Fibroblast of lung (primary cell): ENCODE measurements around the gene ZNF148. TPM values are rescaled to one million over a fixed set of nuclear protein-coding genes. Genes with fewer than 3 reads are reported as not detected.
"Not testable (repeated sequence)": the region's sequence is repeated elsewhere in the genome, so short reads cannot be mapped to it uniquely, and the experiment has no call there.

Source experiments
- DNase-seq, 2 donors: peaks; one replicate each; pipeline versions ENCODE4 v3.0.0 to v3.0.0-alpha.2; 2010; ENCODE audit warnings: low read depth in 2 of 2
- H2AFZ ChIP-seq: 2 replicates; pipeline ENCODE4 v1.5.1; 2012; ENCODE audit warnings: low read length, control low read depth, inconsistent platforms
- H3K27ac ChIP-seq: 2 replicates; pipeline ENCODE4 v1.5.1; 2011; ENCODE audit warnings: low read length, control low read depth; ENCODE audit not compliant: insufficient read depth
- H3K27me3 ChIP-seq: 2 replicates; pipeline ENCODE4 v1.5.1; 2011; ENCODE audit warnings: mild to moderate bottlenecking, low read length; ENCODE audit not compliant: control insufficient read depth, insufficient read depth
- H3K36me3 ChIP-seq: 2 replicates; pipeline ENCODE4 v1.5.1; 2011; ENCODE audit warnings: low read length; ENCODE audit not compliant: control insufficient read depth, insufficient read depth
- H3K4me1 ChIP-seq: 2 replicates; pipeline ENCODE4 v1.5.1; 2011; ENCODE audit warnings: low read length; ENCODE audit not compliant: control insufficient read depth, insufficient read depth; ENCODE audit errors: extremely low read depth
- H3K4me2 ChIP-seq: 2 replicates; pipeline ENCODE4 v1.5.1; 2011; ENCODE audit warnings: low read length, control low read depth; ENCODE audit not compliant: insufficient read depth; ENCODE audit errors: extremely low read depth
- H3K4me3 ChIP-seq, 4 experiments: fragments of 200-600 bp in 1 of 4; sonication (generic) in 1 of 4; replicated peaks in 1 of 4; 2 replicates each; pipeline ENCODE4 v1.5.1; 2011 to 2016; ENCODE audit warnings: low read length in 4 of 4, low read depth in 3 of 4, mild to moderate bottlenecking in 3 of 4, control low read depth in 2 of 4, inconsistent platforms in 1 of 4, mixed read lengths in 1 of 4; ENCODE audit not compliant: insufficient read depth in 1 of 4; ENCODE audit errors: control extremely low read depth in 1 of 4
- H3K79me2 ChIP-seq: 2 replicates; pipeline ENCODE4 v1.5.1; 2012; ENCODE audit warnings: mild to moderate bottlenecking, low read length, inconsistent platforms; ENCODE audit not compliant: control insufficient read depth, insufficient read depth
- H3K9ac ChIP-seq: 2 replicates; pipeline ENCODE4 v1.5.1; 2011; ENCODE audit warnings: mild to moderate bottlenecking, low read length, control low read depth; ENCODE audit not compliant: insufficient read depth
- H3K9me3 ChIP-seq: 2 replicates; pipeline ENCODE4 v1.5.1; 2012; ENCODE audit warnings: low read depth, low read length; ENCODE audit not compliant: control insufficient read depth, insufficient read depth
- H4K20me1 ChIP-seq: 2 replicates; pipeline ENCODE4 v1.5.1; 2011; ENCODE audit warnings: low read length; ENCODE audit not compliant: control insufficient read depth, insufficient read depth; ENCODE audit errors: extremely low read depth
- EZH2 ChIP-seq: IDR thresholded peaks from 2 replicates; pipeline ENCODE4 v1.5.1; 2012; ENCODE audit warnings: low read length, control low read depth, mild to moderate bottlenecking; ENCODE audit errors: missing control alignments
- polyA plus RNA-seq, 2 donors: library from polyadenylated mRNA; depleted of rRNA in 1 of 2; stranded (reverse) in 1 of 2; unstranded in 1 of 2; fragments of >200 nt; gene quantifications; 2 replicates each; pipeline ENCODE4 v1.2.1, GENCODE V29; 2011 to 2012; ENCODE audit warnings: missing spikeins in 1 of 2
- total RNA-seq: library from RNA; depleted of rRNA; stranded (reverse); fragments of >200 nt; gene quantifications from 2 replicates; pipeline ENCODE4 v1.2.1, GENCODE V29; 2014
- TF ChIP-seq, protein P1 (sequence below), 2 donors: IDR thresholded peaks in 1 of 2; conservative IDR thresholded peaks in 1 of 2; 1 replicate in 1 of 2; 2 replicates in 1 of 2; pipeline ENCODE4 v1.5.1; 2011 to 2012; ENCODE audit warnings: low read length in 2 of 2, control low read depth in 1 of 2, inconsistent platforms in 1 of 2, low read depth in 1 of 2, mild to moderate bottlenecking in 1 of 2

ZNF148 gene
- total and polyA plus RNA-seq, 2 donors (not counting 1 experiment from before 2014, with no cell fraction given), result 37.7 to 41.3 TPM

DNA sequence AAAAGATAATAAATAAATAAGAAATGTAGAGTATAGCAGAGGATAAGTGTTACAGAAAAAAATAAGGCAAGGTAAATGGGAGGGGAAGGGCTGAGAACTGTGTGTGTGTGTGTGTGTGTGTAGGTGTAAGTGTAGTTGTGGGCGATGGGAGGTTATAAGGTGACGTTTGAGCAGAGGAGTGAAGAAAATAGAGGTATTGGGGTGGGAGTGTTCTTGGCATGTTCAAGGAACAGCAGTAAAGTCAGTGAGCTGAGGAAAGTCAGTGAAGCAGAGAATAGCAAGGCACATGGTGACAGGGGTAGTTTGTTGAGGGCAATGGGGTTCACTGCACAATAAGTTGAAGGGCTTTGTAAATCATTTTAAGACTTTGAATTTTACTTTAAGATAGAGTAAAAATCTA is 30.9 kb upstream of the ZNF148 start:
- H3K4me3 ChIP-seq, result no peak overlapping the region
- H3K36me3 ChIP-seq, result no peaks in the 10 kb centered on the region
- no peaks in the 10 kb centered on the region for H3K9me3 ChIP-seq
- no peaks in the 10 kb centered on the region for H3K27me3 ChIP-seq
- no peaks in the 10 kb centered on the region for H3K4me1 ChIP-seq
- TF ChIP-seq, protein P1, sequence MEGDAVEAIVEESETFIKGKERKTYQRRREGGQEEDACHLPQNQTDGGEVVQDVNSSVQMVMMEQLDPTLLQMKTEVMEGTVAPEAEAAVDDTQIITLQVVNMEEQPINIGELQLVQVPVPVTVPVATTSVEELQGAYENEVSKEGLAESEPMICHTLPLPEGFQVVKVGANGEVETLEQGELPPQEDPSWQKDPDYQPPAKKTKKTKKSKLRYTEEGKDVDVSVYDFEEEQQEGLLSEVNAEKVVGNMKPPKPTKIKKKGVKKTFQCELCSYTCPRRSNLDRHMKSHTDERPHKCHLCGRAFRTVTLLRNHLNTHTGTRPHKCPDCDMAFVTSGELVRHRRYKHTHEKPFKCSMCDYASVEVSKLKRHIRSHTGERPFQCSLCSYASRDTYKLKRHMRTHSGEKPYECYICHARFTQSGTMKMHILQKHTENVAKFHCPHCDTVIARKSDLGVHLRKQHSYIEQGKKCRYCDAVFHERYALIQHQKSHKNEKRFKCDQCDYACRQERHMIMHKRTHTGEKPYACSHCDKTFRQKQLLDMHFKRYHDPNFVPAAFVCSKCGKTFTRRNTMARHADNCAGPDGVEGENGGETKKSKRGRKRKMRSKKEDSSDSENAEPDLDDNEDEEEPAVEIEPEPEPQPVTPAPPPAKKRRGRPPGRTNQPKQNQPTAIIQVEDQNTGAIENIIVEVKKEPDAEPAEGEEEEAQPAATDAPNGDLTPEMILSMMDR (conservative IDR thresholded peaks at IDR 0.05 in 1 of 2, IDR thresholded peaks at IDR 0.05 in 1 of 2; ENCODE audit: low read depth in 1 of 2, low read length in 2 of 2), result no peak
- TF ChIP-seq EZH2, result no peak
- H2AFZ ChIP-seq, result no peak overlapping the region
- no peaks in the 10 kb centered on the region for H4K20me1 ChIP-seq
- no peak overlapping the region for H3K4me2 ChIP-seq
- DNase-seq, result no peak
- no peaks in the 10 kb centered on the region for H3K79me2 ChIP-seq
- no peak overlapping the region for H3K27ac ChIP-seq
- no peak overlapping the region for H3K9ac ChIP-seq

DNA sequence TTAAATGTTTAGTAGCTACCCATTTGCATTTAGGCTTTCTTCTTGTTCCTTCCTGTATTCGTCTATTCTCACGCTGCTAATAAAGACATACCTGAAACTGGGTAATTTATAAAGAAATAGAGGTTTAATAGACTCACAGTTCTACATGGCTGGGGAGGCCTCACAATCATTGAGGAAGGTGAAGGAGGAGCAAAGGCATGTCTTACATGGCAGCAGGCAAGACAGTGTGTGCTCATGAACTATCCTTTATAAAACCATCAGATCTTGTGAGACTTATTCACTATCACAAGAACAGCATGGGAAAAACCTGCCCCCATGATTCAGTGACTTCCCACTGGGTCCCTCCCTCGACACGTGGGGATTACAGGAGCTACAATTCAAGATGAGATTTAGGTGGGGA is 30.4 kb upstream of the ZNF148 start:
- H2AFZ ChIP-seq, H3K27me3 ChIP-seq: not testable (repeated sequence)

DNA sequence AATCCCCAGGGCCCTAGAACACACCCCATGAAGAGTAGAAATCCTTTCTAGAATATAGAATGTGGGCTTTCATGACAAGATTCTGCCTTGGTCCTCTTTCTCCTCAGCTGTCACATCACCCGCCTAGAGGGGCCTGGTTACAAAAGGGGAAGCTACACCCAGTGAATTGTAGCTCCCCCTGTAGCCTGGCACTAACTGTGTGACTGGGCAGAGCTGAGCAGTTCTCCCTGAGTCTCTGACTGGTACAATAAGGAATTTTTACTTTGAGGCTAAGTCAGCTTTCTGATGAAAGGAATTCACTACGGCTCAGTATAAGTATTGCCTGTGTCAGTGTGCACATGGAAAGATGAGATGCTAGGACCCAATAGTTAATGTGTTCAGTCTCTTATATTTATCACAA is 28.7 kb upstream of the ZNF148 start:
- Histone ChIP-seq H3K27me3 (no peaks in the 10 kb centered on the region), H3K27ac (no peak overlapping the region), H3K36me3 (no peaks in the 10 kb centered on the region), H2AFZ (no peak overlapping the region), H3K4me3 (no peak overlapping the region), H3K4me2 (no peak overlapping the region), H4K20me1 (no peaks in the 10 kb centered on the region), H3K9me3 (no peaks in the 10 kb centered on the region), H3K79me2 (no peaks in the 10 kb centered on the region), H3K4me1 (no peaks in the 10 kb centered on the region), H3K9ac (no peak overlapping the region)
- peak in 1 of 2 donors; percentile 54 for DNase-seq
- TF ChIP-seq, protein P1 (conservative IDR thresholded peaks at IDR 0.05 in 1 of 2, IDR thresholded peaks at IDR 0.05 in 1 of 2; ENCODE audit: low read depth in 1 of 2, low read length in 2 of 2), result peak in 1 of 2 donors; percentile 7
- TF ChIP-seq EZH2, result no peak

More for the DNA sequence above, 30.4 kb upstream of the ZNF148 start:
- H3K9me3 ChIP-seq, DNase-seq, H3K4me1 ChIP-seq, H3K79me2 ChIP-seq, H3K36me3 ChIP-seq, H3K4me3 ChIP-seq, H4K20me1 ChIP-seq, H3K27ac ChIP-seq, H3K4me2 ChIP-seq, H3K9ac ChIP-seq: not testable (repeated sequence)
